Measurements from ENCODE around the gene TMEM42. TPM values are rescaled to one million over a fixed set of nuclear protein-coding genes. Genes with fewer than 3 reads are reported as not detected.

The TMEM42 gene
- total and polyA plus RNA-seq, 2 of the 8 experiments (the other 6 are each of a cell fraction or from before 2014, with no cell fraction given), result 11.2 to 41.4 TPM

GRCh38 chr3:44886561-44886960 lies 24.8 kb downstream of the TMEM42 start (continued):
- TF ChIP-seq ATF2 (IDR thresholded peaks at IDR 0.05; ENCODE audit: low read length), result no peak
- TF ChIP-seq CHD2 (IDR thresholded peaks at IDR 0.05; ENCODE audit: low read length), result no peak
- no peak for TF ChIP-seq KDM1A (IDR thresholded peaks at IDR 0.05; ENCODE audit: borderline replicate concordance, low read length)
- no peak for TF ChIP-seq NANOG (IDR thresholded peaks at IDR 0.05; ENCODE audit: insufficient read depth, low read depth, low read length, poor library complexity, severe bottlenecking)
- no peak for TF ChIP-seq POLR2A (IDR thresholded peaks at IDR 0.05; ENCODE audit: control extremely low read depth in 1 of 2, low read depth in 2 of 2, low read length in 2 of 2)
- TF ChIP-seq SRF (IDR thresholded peaks at IDR 0.05; ENCODE audit: low read depth, low read length), result no peak

Measured in H1 (cell line).